Fibroblast of peridontal ligament (primary cell): ENCODE results near the gene CORO6.
A peak's percentile ranks its signal among the peaks of the same experiment; 100 is the strongest.

Experiments used
- DNase-seq: peaks from one replicate; pipeline ENCODE4 v3.0.0-alpha.2; 2010; ENCODE audit errors: extremely low read depth

CORO6 gene

DNA sequence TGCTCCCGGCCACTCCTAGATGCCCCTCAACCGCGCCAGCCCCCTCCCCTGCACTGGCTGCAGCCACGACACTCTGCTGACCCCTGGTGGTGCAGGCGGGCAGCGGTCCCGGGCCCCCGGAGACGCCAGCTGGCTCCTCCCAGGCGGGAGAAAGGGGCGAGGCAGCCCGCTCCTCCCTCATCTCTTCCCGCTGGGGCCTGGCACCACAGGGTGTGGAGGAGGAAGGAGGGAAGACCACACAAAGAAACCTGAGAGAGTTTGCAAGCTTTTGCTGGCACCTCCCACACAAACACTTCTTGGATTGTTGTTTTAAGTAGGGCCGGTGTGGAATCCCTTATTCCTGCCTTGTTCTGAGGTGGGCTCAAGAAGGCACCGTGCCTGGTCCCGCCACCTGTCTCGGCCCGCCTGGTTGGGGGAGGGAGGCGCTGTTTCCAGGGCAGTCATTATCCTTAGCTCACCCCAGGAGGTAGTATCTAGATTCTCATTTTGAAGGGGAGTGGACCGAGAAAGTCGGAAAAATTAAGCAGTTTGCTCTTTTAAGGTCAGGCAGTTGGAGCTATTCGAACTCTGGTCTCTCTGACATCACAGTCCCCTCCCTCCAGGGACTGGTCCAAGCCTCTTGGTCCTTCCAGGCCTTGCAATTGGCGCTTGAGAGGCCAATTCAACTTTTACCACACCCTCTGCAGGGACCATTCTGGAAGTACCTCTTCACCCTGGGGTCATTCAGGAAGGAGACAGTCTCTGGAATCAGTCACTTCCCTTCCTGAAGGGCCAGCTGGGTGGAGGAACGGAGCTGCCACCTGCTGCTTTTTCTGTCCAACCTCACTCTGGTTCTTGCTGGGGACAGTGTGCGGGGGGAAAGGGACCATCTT lies 30.7 kb downstream of the CORO6 start:
- peak; percentile 61 for DNase-seq

DNA sequence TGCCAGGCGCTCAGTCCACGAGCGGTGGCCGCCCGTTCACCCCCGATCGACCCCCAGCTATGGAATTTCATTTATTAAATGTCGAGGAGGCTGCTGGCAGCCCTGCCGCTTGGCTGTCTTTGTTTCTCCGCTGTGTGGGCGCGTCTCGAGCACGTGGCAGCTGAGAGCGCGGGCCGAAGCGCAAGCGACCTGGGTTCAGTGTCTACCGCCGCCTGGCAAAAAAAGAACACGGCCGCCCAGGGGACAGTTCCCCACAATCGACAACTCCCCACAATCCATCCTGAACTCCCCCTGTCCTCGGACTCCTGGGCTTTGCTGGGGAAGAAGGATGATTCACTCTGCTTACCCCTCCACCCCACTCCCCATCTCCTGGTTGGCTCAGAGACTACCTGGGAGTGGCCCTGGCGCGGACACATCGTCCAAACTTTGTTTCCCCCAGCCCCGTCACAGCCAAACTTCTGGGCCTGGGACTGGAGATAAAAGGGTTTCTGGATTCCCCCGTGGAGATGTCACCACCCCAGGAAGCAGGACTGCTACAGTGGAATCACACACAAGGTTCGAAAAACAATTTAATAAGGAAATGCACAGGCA lies 31.5 kb downstream of the CORO6 start:
- DNase-seq, result no peak

DNA sequence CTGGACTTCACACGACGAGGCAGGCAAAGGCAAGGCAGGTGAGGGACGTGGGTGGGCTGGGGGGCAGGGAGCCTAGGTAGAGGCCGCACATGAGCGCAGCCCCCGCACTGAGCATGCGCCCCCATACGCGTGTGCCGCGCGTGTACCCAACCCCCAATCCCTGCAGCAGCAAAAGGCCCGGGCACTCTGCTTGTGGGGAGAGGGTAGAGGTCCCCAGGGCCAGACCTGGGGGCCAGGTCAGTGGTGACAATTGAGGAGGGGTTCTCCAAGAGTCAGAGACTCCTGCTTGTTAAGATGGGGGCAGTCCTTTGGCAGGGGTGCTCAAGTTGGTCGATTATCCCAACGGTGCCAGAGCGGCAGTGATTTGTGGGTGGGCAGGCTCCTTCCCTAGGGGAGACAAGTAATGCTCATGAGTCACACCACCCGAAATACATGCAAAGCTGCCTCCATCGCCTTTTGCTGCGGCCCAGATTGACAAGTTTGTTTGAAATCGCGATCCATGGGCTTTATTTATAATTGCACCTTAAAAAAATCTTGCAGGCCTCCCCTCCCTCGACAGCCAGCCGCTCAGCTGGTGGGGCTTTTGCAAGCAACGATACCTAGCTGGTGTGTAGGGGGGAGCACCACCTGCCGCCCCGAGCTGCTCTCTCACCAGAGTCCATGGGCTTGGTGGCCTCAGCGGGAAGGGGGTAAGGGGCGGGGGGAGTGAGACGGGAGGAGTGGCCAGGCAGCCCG lies 32.1 kb downstream of the CORO6 start:
- DNase-seq, result peak; percentile 60

DNA sequence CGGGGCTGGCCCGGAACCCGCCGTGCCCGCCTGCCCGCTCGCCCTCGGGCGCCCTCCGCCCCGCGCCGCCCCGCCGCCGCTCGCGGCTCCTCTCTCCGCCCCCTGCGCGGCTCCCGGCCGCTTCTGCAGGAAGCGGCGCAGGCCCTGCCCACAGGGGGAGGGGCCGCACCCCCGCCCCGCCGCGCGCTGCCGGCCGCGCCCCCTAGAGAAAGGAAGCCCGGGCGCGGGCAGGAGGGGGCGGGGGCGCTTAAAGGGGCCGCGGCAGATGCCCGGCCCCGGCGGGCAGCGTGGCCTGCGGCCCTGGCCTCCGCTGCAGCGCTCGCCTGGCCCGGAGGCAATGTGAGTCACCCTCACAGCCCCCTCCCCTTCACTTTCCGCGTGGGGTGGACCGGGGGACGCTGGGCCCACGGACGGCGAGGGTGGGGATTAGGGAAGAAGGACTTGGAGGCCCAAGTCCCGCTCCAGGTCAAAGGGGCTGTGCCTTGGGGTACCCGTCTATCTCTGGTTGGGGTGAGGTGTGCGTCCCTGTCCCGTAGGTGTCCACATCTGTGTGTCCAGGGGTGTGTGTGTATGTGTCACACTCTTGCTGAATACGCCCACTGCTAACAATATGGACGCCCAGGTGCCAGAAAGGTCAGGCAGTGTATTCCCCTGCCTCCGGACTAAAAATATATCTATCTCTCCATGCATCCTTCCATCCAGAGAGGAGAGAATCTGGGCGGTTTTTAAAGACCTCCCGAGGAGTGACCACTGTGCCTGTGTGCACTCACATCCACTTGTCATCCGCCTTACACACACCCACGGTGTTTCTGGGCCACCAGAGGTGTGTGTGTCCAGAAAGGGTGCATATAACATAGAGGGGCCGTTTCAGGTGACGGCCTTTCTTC lies 32.9 kb downstream of the CORO6 start, which contains the start of gene GIT1:
Gene GIT1 (minus strand): TSS at position 125 of the 887 bp plus-strand sequence. CDS start 270 bp downstream, outside the sequence.
- peak; percentile 66 for DNase-seq

DNA sequence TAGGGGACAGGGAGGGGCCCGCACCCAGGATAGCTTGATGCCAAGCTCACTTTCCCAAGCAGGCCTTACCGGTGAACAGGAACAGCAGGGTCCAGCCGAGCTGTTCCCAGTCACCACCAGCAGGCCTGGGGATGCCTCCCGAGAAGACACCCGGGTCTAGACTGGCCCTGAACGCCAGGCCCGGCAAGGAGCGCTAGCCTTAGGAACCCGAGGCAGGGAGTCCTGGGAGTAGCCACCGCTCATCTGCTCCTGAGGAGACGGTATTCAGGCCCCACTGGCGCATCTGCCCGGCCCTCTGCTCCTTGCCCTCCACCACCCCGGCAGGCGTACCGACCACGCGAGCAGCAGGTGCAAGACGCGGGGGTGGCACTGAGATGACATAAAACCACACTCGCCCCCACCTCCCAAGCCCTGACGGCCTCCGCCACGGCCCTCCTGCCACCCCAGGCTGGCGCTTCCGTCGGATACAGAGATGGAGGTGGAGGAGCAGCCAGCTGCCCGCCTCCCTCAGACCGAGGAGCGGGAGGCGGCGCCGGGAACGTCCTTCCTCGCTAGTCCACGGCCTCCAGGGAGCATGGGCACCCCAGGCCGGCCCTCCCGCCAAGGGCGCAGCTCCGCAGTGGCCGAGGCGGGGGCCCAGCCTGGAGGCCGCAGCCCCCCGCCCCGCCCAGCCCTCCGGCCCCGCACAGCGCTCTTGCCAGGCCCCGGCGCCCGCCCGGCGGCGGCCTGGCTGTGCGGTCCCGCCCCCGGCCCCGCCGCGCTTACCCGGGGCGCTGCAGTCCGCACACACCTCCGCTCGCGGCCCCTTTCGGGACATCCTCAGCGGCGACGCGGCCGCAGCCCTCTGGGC lies 33.9 kb downstream of the CORO6 start:
- DNase-seq, result no peak

DNA sequence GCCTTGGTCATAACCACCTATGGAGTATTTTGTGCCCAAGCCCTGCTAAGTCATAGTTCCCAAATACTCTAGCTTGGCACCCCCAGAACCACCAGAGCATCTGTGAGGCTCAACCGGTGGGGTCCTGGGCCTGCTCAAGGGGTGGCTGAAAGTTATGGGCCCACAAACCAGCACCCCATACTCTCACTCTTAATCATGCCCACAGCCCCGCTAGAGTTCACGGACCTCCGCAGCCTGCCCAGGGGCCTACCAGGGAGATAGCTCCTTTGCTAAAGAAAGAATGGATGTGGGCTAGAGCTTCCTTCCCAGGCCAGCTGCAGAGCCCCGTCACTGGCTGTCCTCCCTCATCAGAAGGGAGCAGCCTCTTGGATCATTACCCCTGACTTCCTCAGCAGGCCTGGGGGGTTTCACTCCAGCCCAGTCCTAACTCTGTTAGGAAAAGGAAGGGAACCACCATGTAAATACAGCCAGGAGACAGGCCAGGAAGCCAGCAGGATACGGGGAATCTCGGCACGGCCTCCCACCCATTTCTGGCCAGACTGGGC lies 34.6 kb downstream of the CORO6 start:
- DNase-seq, result no peak

DNA sequence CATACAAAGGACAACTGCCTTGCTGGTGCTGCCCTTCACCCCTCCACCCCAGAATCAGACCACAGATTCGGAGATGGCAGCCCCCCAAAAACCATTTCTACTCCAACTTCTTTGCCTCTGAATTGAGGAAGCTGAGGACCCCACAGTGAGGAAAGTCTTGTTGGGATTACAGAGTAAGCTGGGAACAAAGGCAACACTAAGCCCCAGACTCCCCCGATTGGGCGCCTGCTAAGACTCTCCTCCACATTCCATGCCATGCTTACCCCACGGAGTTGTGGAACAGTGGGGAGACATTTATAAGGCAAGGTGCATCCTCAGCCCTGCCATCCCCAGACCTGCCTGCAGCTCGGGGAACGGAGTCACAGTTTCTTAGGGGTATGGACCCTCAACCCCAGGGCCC lies 35.1 kb downstream of the CORO6 start:
- no peak for DNase-seq

DNA sequence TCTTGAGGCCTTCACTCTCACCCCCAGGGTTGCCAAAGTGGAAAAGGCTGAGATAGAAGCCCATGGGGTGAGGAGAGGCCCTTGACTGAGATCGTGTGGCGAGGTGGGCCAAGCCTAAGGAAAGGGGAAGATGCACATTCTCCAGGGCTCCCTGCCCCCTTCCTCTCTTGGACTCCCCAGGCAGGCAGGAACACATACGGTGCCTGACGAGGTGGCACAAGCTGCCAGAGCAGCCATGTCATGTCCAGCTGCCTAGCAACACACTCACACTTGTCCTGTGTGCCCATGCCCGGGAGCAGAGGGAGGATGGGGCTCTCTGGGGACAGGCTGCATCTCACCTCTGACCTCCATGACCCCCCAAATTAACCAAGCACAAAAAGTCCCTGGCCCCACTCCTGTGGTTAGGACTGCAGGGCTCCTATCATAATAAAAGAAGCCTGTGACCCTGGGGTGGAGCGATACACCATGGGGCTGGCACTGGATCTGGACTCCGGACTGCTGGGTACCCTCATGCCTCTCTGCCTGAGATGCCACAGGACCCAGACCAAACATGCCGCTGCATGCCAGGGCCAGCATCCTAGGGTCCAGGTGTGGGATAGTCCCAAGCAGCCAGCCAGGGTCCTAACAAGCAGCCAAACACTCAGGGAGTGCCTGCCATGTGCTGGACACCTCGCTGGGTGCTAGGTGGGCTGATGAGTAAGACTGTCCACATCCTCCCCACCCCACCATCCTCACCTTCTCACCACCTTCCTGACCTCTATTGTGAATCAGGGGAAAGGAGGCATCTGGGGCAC lies 35.8 kb downstream of the CORO6 start:
- no peak for DNase-seq

DNA sequence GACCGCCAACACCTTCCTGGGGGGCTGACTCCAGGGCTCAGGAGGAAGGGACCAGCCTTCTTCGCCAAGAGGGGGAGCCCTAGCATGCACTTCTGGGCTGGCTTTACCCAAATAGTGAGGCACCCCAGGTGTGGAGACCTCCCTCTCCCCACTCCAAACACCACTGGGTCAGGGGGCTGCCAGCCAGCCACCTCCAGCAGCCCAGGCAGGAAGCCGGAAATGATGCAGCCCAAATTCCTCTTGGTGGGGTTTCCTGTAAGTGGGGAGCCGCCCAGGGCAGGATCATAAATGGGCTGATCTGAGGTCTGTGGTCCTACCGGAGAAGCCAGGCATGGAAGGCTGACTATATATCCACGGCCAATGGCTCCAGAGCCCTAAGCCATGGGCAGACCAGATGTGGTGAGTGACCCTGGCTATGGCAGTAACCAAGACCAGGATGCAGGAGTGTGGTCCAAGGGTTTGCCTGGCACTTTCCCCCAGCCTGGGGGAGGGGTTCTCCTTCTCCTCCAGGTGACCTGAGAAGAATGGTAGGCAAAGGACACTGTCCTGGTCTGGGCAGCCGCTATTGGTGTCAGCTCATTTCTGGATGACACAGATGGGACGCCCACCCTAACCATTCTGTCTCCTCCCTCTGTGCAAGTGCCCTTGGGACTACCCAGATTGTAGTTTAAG lies 37.5 kb downstream of the CORO6 start:
- DNase-seq, result no peak

DNA sequence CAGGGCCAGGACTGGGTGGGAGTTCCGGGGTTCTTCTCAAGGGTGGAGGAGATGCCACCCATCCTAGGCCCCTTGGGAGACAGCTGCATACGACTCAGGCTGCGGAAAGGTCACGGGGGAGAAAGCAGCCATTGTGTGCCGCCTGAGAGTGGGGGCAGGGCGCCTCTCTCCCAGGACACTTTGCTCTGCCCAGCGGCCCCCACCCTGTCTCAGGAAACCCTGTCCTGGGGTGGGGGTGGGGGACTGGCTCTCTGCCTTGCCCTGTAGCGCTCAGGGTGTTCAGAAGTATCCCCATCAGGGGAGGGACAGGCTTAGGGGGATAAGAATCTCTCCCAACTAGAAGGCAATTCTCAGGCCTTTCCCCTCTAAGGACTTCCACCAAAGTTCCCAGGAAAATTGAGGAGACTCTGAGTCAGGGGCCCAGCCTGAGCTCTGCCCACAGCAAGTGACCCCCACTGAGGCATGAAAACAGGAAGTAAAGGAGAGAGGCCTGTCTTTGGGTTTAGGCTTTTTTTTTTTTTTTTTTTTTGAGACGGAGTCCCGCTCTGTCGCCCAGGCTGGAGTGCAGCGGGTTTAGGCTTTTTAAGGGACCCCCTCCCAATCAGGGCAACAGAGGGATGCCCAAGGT lies 38.1 kb downstream of the CORO6 start:
- no peak for DNase-seq

DNA sequence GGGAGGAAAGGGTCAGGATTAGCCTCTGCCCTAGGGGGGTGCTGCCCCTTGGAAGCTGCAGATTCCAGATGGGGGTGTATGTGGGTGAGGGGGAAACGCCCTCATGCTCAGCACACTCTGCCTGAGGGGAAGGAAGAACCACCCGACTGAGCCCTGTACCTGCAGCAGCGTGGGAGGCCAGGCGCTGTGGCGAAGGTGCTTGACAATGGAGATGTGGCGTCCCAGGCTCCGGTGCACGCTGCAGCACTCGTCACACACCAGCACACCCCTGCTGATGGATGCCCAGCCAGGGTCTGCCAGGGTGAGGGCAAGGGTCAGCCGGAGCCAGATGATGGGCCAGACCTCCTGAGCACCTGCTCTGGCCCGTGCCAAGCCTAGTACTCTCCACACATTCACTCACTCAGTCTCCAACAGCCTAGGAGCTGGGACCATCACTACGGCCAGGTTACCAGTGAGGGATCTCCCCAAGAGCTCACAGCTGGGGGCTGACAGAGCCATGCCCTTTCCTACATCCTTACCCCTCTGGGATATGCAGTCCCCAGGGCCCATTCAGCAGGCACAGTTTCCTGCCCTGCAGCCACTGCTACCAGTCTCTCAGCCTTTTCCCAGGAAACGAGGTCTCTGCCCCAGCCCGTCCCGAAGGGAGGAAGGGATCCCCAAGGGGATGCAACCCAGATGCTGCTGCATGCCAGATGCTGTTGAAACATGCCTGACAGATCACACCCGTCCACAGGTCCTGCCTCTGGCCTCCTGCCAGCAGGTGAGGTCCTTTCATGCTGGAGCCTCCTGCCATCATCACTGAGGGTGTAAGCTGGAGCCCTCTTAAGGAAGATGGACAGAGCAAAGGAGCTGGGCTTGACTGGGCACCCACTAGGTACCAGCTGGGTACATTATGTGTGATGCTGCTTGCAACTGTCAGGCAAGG lies 39.1 kb downstream of the CORO6 start:
- no peak for DNase-seq

DNA sequence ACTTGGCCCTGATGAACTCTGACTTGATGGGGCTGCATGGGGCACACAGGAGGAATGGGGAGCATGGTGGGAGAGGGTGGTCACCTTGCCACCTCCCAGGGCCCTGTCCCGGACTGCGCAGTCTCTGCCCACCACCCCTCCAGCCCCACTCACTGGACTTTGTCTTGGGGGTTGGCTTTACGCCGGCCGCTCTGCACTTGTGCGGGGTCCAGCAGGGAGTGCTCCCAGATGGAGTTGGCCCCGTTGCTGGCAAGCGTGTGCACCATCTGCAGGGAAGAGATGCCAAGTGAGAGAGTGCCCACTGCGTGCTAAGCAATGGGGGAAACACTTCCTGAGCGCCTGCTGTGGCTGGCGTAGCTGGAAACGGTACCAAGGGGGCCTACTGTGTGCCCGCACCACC lies 39.9 kb downstream of the CORO6 start:
- DNase-seq, result no peak

DNA sequence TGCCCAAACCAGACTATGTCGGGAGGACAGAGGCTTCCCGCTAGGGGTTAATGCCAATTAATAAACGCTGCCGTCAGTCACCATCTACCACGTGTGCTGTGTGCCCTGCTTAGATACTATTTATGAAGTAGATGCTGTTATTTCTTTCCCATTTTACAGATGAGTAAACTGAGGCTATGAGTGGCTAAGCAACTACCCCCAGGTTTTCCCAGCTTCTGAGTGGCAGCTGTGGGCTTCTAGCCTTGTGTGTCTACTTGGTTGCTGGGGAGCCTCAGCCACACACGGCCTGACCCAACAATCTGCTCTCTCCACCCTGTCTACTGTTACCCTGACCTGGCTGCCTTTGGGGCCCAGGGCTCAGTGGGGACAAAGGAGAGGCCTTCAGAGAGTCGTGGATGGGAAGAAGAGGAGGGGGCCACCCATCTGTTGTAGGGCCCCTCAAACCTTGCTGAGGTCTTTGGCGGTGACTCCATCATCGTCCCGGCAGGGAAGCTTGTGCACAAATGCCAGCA lies 40.4 kb downstream of the CORO6 start:
- no peak for DNase-seq

DNA sequence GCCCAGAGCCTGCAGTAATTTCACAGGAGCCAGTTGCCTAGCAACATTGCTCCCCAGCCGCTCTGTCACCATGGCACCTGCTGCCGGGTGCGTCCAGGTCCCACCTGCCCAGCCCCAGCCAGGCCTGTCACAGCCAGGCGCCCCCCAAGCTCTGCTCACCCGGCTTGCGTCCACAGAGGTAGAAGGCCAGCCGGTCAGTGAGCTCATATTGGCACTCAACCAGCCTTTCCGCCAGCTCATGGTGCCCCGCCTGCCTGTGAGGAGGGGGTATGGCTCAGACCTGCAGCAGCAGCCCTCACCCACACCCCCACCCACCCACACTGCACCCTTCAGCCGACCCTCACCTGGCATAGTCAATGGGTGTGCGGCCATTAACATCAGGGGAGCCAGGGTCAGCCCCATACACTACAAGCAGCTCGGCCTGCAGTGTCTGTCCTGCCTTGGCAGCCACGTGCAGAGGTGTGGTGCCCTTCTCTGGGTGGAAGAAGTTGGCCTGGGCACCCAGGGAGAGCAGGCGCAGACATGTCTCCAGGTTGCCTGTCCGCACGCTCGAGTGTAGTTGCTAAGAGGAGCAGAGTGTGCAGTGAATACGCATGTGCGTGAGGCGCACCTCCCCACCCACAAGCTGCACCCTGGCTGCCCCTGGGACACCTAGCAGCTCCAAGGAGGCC lies 41.0 kb downstream of the CORO6 start:
- DNase-seq, result no peak

DNA sequence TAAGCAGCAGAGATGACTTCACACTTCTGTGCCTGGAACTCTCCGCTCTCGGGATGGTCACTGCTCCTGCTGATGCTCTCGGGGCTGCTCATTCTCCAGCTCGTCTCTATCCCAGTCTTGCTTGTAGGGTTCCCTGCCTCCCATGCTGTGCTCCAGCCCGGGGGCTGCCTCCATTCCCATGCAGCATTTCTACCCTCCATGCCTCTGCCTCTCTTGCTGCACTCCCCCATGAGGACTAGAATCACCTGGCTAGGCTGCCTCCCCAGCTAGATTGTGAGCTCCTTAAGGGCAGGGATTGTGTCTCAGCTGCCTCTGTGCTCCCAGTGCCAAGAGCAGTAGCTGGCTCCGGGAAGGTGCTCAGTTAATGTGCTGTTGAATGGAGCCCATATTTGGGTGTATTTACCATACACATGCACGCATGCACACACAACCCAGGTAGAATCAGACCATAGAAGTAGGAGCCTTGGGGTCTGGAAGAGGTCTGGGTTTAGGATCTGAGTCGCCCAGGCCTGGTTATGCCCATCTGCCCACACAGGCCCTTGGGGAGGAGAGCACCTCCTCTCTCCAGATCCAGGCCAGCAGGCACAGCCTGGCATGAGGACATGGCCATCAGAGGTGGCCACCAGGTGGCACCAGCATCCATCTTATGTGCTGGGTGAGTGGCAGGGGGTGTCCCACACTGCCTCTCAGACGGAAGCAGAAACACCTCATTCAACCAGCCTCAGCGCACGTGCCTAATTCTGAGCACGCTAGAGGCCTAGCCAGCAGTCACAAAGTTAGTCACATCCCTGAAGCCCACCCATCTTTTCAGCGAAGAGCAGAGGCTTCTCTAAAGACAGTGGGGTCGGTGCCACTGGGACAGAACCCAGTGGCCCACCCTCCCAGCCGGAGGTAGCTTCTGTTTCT lies 42.6 kb downstream of the CORO6 start:
- DNase-seq, result peak; percentile 73
